ENCODE measurements around the gene ETS2. TPM values are rescaled to one million over a fixed set of nuclear protein-coding genes. Genes with fewer than 3 reads are reported as not detected.

ETS2 gene
- total and polyA plus RNA-seq, 2 of the 8 experiments (the other 6 are each of a cell fraction or from before 2014, with no cell fraction given) = 11.0 to 45.1 TPM

- no peak overlapping the region for H3K9ac ChIP-seq (replicated peaks in 1 of 4; ENCODE audit: extremely low read depth in 1 of 4, low read depth in 3 of 4, low read length in 3 of 4)
- no peak overlapping the region for H3K4me2 ChIP-seq (ENCODE audit: insufficient read depth in 1 of 2, low read depth in 2 of 2, low read length in 2 of 2)
- no peaks in the 10 kb centered on the region for H3K79me2 ChIP-seq (ENCODE audit: control insufficient read depth in 1 of 2, insufficient read depth in 2 of 2, low read length in 2 of 2)
- no peak overlapping the region for H2BK20ac ChIP-seq (ENCODE audit: low read length)
- no peak overlapping the region; the same call in 1 of the 2 replicates for H4K8ac ChIP-seq (ENCODE audit: extremely low read depth, insufficient read depth, low read length)
- H2BK5ac ChIP-seq (ENCODE audit: low read depth, low read length) = no peak overlapping the region
- H3K27me3 ChIP-seq (replicated peaks in 1 of 4; ENCODE audit: control insufficient read depth in 3 of 4, extremely low read depth in 1 of 4, insufficient read depth in 3 of 4, low read length in 3 of 4) = no peaks in the 10 kb centered on the region; a peak in 3 of 7 replicates
- H4K20me1 ChIP-seq (replicated peaks in 1 of 2; ENCODE audit: control insufficient read depth in 1 of 2, insufficient read depth in 2 of 2, low read length in 2 of 2) = no peaks in the 10 kb centered on the region
- H3K9me3 ChIP-seq (ENCODE audit: insufficient read depth in 2 of 2, low read depth in 1 of 2, low read length in 1 of 2) = peaks cover 0 to 4% of the 10 kb centered on the region in 2 experiments; a peak in 1 of 4 replicates
- H2AFZ ChIP-seq (ENCODE audit: low read length) = no peak overlapping the region
- no peak overlapping the region for H3K56ac ChIP-seq (replicated peaks; ENCODE audit: insufficient read length, low read depth, low read length)
- no peaks in the 10 kb centered on the region; the same call in 1 of the 2 replicates for H3K23me2 ChIP-seq (ENCODE audit: low read depth, low read length)
- H4K91ac ChIP-seq (replicated peaks; ENCODE audit: insufficient read length, low read length) = no peak overlapping the region
- H2BK120ac ChIP-seq (replicated peaks; ENCODE audit: low read depth, low read length) = no peak overlapping the region
- no peak overlapping the region for H3K14ac ChIP-seq (ENCODE audit: insufficient read length)
- 89% methylated on average over 6 of the region's 6 CpGs; no CpG with 5 or more reads in 1 of the 2 experiments for WGBS, 2 experiments (ENCODE audit: extremely low coverage in 1 of 2, insufficient coverage in 1 of 2, insufficient read length in 1 of 2, insufficient replicate concordance in 2 of 2, low coverage in 1 of 2, low lambda C conversion rate in 2 of 2, missing lambda C conversion rate in 1 of 2)
- no peak overlapping the region for H3K23ac ChIP-seq (ENCODE audit: insufficient read length)
- H3K36me3 ChIP-seq (ENCODE audit: control insufficient read depth in 2 of 4, insufficient read depth in 4 of 4, low read length in 3 of 4) = no peaks in the 10 kb centered on the region
- no peak for DNase-seq (ENCODE audit: low read depth in 1 of 2, low spot score in 2 of 2)
- POLR2A ChIA-PET (ENCODE audit: partially characterized antibody) = no interaction called here
- FAIRE-seq = no peak
- H4K5ac ChIP-seq (ENCODE audit: insufficient read length, low read depth, low read length) = no peak overlapping the region
- H3K79me1 ChIP-seq (ENCODE audit: low read depth, low read length) = no peaks in the 10 kb centered on the region
- no peak overlapping the region for H3K4ac ChIP-seq (replicated peaks; ENCODE audit: insufficient read length, low read depth, low read length)
- H2AK5ac ChIP-seq (ENCODE audit: low read depth, low read length) = no peak overlapping the region
- no peak overlapping the region for H2BK12ac ChIP-seq (ENCODE audit: low read depth, low read length)
- no peak overlapping the region for H3K4me3 ChIP-seq (ENCODE audit: extremely low read depth in 1 of 4, insufficient read depth in 2 of 4, low read depth in 3 of 4, low read length in 4 of 4)
- no peak overlapping the region for H3K27ac ChIP-seq (ENCODE audit: low read depth, low read length)
- no peak overlapping the region for H2BK15ac ChIP-seq (ENCODE audit: low read length)
- no peaks in the 10 kb centered on the region; a peak in 2 of 7 replicates for H3K4me1 ChIP-seq (replicated peaks in 1 of 4; ENCODE audit: control insufficient read depth in 3 of 4, insufficient read depth in 4 of 4, low read length in 3 of 4)
- no peak for TF ChIP-seq USF2 (IDR thresholded peaks at IDR 0.05; ENCODE audit: low read length)
- TF ChIP-seq MAFK (IDR thresholded peaks at IDR 0.05; ENCODE audit: low read depth, low read length) = no peak
- TF ChIP-seq KDM5A (IDR thresholded peaks at IDR 0.05; ENCODE audit: low read length) = no peak
- TF ChIP-seq E2F6 (IDR thresholded peaks at IDR 0.05) = no peak
- no peak for TF ChIP-seq SAP30 (IDR thresholded peaks at IDR 0.05; ENCODE audit: insufficient read depth, insufficient replicate concordance, low read length)
- no peak for TF ChIP-seq CEBPB (IDR thresholded peaks at IDR 0.05; ENCODE audit: low read depth, low read length)
- no peak for TF ChIP-seq JUN (IDR thresholded peaks at IDR 0.05; ENCODE audit: low read depth, low read length)
- no peak overlapping the region for H3K18ac ChIP-seq (ENCODE audit: extremely low read depth, low read length)
- CTCF ChIA-PET (ENCODE audit: partially characterized antibody) = no interaction called here
Measured at GRCh38 chr21:38765056-38765455, 40.7 kb upstream of the ETS2 start.
